Measurements from ENCODE around the gene PRR30.

Gene PRR30

GRCh38 chr2:27088634-27089033 lies 50.6 kb downstream of the PRR30 start:
- no peak overlapping the region for H3K4me3 ChIP-seq (ENCODE audit: low read depth, low read length)
- TF ChIP-seq CTCF (IDR thresholded peaks at IDR 0.05; ENCODE audit: low read depth, low read length, missing control alignments) = no peak
- DNase-seq (ENCODE audit: low read depth) = no peak
- in situ Hi-C loops (cut with HindIII; ENCODE audit: low sequenced_read_pairs) = no loop called here

- in situ Hi-C loops (cut with HindIII; ENCODE audit: low sequenced_read_pairs) = no loop called here
- no peak for DNase-seq (ENCODE audit: low read depth)
- no peak overlapping the region for H3K4me3 ChIP-seq (ENCODE audit: low read depth, low read length)
- TF ChIP-seq CTCF (IDR thresholded peaks at IDR 0.05; ENCODE audit: low read depth, low read length, missing control alignments) = no peak
Measured at GRCh38 chr2:27087823-27088410, 51.3 kb downstream of the PRR30 start.

All from astrocyte of the cerebellum (primary cell).